Ascending aorta (tissue), 2 donors: ENCODE measurements around the gene CREB5. TPM values are rescaled to one million over a fixed set of nuclear protein-coding genes. Genes with fewer than 3 reads are reported as not detected.

ENCODE experiments used
- DNase-seq, 2 donors: peaks; one replicate each; pipeline ENCODE4 v3.0.0-alpha.2; 2019; ENCODE audit warnings: low spot score in 2 of 2
- H3K27ac ChIP-seq, 2 donors: fragments of 200-600 bp; sonication (generic); one replicate each; pipeline ENCODE4 v1.5.1; 2016 to 2017; ENCODE audit warnings: mild to moderate bottlenecking in 1 of 2
- H3K27me3 ChIP-seq: fragments of 200-600 bp; sonication (generic); one replicate; pipeline ENCODE4 v1.5.1; 2017
- H3K36me3 ChIP-seq, 2 donors: fragments of 200-600 bp; sonication (generic); one replicate each; pipeline ENCODE4 v1.5.1; 2016
- H3K4me1 ChIP-seq, 2 donors: fragments of 200-600 bp; sonication (generic); one replicate each; pipeline ENCODE4 v1.5.1; 2016 to 2017; ENCODE audit warnings: mild to moderate bottlenecking in 1 of 2
- H3K4me3 ChIP-seq, 2 donors: fragments of 200-600 bp; sonication (generic); one replicate each; pipeline ENCODE4 v1.5.1; 2016 to 2017; ENCODE audit warnings: mild to moderate bottlenecking in 1 of 2
- H3K9me3 ChIP-seq, 2 donors: fragments of 200-600 bp; sonication (generic); one replicate each; pipeline ENCODE4 v1.5.1; 2016
- intact Hi-C: fragments of 100-400 bp; cut with DNase I; formaldehyde crosslinking; loops from one replicate; pipeline ENCODE4 v1.15.1; 2023
- total RNA-seq: library from RNA; depleted of rRNA; stranded (reverse); fragments of >200 nt; gene quantifications from one replicate; pipeline ENCODE4 v1.1.0, GENCODE V29; 2016
- TF ChIP-seq, protein P1 (sequence below), 3 experiments: fragments of 200-600 bp in 2 of 3; fragments of 450-650 bp in 1 of 3; sonication (generic) in 2 of 3; IDR thresholded peaks; one replicate each; pipeline ENCODE4 v1.5.1; 2016 to 2019; ENCODE audit warnings: antibody characterized with exemption in 3 of 3, mild to moderate bottlenecking in 1 of 3, moderate library complexity in 1 of 3

Gene CREB5
- total RNA-seq, 1 donor from 2014 or later: 143 TPM

- DNase-seq: no peak
- Histone ChIP-seq H3K27ac (peak overlapping the region in 1 of 2 donors; percentile 41), H3K27me3 (no peaks in the 10 kb centered on the region), H3K4me1 (peaks cover 4 to 10% of the 10 kb centered on the region in 2 donors), H3K36me3 (no peaks in the 10 kb centered on the region), H3K4me3 (no peak overlapping the region), H3K9me3 (no peaks in the 10 kb centered on the region)
- TF ChIP-seq, protein P1, sequence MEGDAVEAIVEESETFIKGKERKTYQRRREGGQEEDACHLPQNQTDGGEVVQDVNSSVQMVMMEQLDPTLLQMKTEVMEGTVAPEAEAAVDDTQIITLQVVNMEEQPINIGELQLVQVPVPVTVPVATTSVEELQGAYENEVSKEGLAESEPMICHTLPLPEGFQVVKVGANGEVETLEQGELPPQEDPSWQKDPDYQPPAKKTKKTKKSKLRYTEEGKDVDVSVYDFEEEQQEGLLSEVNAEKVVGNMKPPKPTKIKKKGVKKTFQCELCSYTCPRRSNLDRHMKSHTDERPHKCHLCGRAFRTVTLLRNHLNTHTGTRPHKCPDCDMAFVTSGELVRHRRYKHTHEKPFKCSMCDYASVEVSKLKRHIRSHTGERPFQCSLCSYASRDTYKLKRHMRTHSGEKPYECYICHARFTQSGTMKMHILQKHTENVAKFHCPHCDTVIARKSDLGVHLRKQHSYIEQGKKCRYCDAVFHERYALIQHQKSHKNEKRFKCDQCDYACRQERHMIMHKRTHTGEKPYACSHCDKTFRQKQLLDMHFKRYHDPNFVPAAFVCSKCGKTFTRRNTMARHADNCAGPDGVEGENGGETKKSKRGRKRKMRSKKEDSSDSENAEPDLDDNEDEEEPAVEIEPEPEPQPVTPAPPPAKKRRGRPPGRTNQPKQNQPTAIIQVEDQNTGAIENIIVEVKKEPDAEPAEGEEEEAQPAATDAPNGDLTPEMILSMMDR (IDR thresholded peaks at IDR 0.05): no peak
- intact Hi-C loops: no loop called here
Measured at GRCh38 chr7:28812616-28813015, 400.3 kb downstream of the CREB5 start.

GRCh38 chr7:28813243-28813962 is 401.1 kb downstream of the CREB5 start:
- H3K4me1 ChIP-seq: peaks cover 4 to 10% of the 10 kb centered on the region in 2 donors
- TF ChIP-seq, protein P1 (IDR thresholded peaks at IDR 0.05): no peak
- peaks cover 0 to 3% of the 10 kb centered on the region in 2 donors for H3K36me3 ChIP-seq
- H3K27me3 ChIP-seq: no peaks in the 10 kb centered on the region
- DNase-seq: no peak
- no peak overlapping the region for H3K4me3 ChIP-seq
- no peaks in the 10 kb centered on the region for H3K9me3 ChIP-seq
- intact Hi-C loops: no loop called here
- H3K27ac ChIP-seq: peak overlapping the region; percentile 9 to 41

DNA sequence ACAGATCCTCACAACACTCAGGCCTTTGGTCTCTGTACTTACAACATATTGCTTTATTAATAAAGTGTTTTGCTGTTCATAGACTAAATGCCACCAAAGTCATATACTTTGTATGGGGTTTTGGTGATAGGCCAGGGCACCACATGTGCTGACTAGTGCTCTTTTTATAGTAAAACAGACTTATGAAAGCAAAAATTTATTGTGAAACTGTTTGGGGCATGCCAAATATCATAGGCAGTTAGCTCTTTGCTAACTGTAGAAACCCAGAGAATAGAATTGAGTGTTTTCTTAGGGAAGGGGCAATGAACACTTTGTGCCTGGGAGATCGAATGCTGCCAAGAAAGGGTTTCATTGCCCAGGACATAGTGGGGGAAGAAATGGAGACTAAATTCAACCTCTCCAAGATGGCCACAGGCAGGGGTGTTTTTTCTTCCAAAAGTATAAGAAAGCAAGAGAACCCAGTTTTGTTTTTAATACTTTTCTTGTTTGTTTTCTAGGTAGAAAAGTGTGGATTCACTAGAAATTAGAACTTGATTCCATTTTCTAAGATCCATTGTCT is 403.1 kb downstream of the CREB5 start:
- intact Hi-C loops: no loop called here
- Histone ChIP-seq H3K36me3 (peaks cover 0 to 9% of the 10 kb centered on the region in 2 donors), H3K4me3 (no peak overlapping the region), H3K4me1 (peaks cover 4 to 10% of the 10 kb centered on the region in 2 donors), H3K27me3 (no peaks in the 10 kb centered on the region), H3K27ac (no peak overlapping the region), H3K9me3 (no peaks in the 10 kb centered on the region)
- TF ChIP-seq, protein P1 (IDR thresholded peaks at IDR 0.05): no peak
- no peak for DNase-seq

- H3K27ac ChIP-seq: no peak overlapping the region
- intact Hi-C loops: no loop called here
Measured at GRCh38 chr7:28815928-28816373, 403.6 kb downstream of the CREB5 start.

DNA sequence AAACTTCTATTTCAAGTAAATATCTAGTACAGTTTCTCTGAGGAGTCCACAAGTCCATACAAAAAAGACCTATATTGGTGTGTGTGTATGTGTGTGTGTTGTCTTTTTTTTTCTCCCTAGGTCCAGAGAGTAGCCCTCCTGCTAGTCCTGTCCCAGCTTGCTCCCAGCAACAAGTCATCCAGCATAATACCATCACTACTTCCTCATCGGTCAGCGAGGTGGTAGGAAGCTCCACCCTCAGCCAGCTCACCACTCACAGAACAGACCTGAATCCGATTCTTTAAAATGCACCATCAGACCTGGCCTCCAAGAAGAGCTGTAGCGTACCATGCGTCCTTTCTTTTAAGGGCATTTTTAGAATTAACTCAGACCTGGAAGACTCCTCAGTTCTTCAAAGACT is 406.7 kb downstream of the CREB5 start:
- H3K4me1 ChIP-seq: peaks cover 0 to 3% of the 10 kb centered on the region in 2 donors
- H3K9me3 ChIP-seq: no peaks in the 10 kb centered on the region
- TF ChIP-seq, protein P1 (IDR thresholded peaks at IDR 0.05): no peak
- intact Hi-C loops: no loop called here
- no peak overlapping the region for H3K4me3 ChIP-seq
- no peaks in the 10 kb centered on the region for H3K27me3 ChIP-seq
- DNase-seq: no peak
- H3K36me3 ChIP-seq: peaks cover 0 to 9% of the 10 kb centered on the region in 2 donors
- H3K27ac ChIP-seq: no peak overlapping the region

More at GRCh38 chr7:28815928-28816373, 403.6 kb downstream of the CREB5 start:
- TF ChIP-seq, protein P1 (IDR thresholded peaks at IDR 0.05): no peak
- H3K27me3 ChIP-seq: no peaks in the 10 kb centered on the region
- H3K36me3 ChIP-seq: peaks cover 0 to 9% of the 10 kb centered on the region in 2 donors
- H3K4me1 ChIP-seq: peaks cover 4 to 10% of the 10 kb centered on the region in 2 donors
- no peak for DNase-seq
- H3K9me3 ChIP-seq: no peaks in the 10 kb centered on the region
- no peak overlapping the region for H3K4me3 ChIP-seq
